Choroid plexus epithelial cell (primary cell): ENCODE measurements around the gene LRRC59.

ENCODE experiments used
- DNase-seq: peaks from one replicate; pipeline ENCODE4 v3.0.0-alpha.2; 2010; ENCODE audit warnings: low read depth
- H3K4me3 ChIP-seq: 2 replicates; pipeline ENCODE4 v1.5.1; 2011; ENCODE audit warnings: low read depth, mild to moderate bottlenecking, control low read depth, low read length, moderate library complexity
- TF ChIP-seq, protein P1 (sequence below): conservative IDR thresholded peaks from 2 replicates; pipeline ENCODE4 v1.5.1; 2011; ENCODE audit warnings: low read depth, mild to moderate bottlenecking, control low read depth, inconsistent platforms, low read length, moderate library complexity

LRRC59 gene

DNA sequence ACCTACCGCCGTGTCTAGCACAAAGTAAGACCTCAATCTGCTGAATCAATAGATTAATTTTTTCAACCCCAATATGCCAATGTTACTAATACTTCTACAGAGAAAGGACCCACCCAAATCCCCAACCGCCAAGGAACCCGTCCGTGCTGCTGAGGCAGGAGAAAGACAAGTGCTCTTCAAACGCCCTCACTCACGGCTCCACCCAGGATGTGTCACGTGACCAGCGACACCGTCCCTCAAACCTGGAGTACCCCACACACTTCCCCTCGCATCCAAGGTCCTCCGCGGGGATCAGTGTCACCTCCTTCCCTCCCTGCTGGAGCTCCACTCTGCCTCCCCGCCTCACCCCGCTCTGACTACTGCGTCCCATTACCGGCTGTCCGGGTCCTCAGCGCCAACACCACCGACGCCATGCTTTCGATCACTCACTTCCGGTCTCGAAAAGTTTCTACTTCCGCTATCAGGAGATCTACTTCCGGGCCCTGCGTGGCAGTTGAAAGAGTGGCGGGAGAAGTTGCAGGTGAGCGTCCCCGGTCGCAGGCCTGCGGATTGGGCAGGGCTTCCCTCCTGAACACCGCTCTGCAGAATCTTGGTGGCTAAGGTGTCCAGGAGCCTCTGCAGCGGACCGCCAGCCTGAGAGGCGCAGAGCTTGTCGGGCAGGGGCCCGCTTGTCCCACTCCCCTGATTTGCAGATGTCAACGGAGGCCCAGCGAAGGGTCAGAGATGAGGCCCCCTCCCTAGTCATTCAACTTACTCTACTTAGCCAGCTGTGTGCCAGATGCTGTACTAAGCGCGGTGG, 24.4 kb downstream of the LRRC59 start, which contains the start of the genes EME1 and MRPL27:
TSS of gene EME1 (plus strand) at position 472 of the 799 bp plus-strand sequence. CDS start 1,980 bp downstream, outside the sequence.
TSS of gene MRPL27 (minus strand) at position 427 of the 799 bp plus-strand sequence. CDS start at position 413, 14 bp downstream.
- TF ChIP-seq, protein P1, sequence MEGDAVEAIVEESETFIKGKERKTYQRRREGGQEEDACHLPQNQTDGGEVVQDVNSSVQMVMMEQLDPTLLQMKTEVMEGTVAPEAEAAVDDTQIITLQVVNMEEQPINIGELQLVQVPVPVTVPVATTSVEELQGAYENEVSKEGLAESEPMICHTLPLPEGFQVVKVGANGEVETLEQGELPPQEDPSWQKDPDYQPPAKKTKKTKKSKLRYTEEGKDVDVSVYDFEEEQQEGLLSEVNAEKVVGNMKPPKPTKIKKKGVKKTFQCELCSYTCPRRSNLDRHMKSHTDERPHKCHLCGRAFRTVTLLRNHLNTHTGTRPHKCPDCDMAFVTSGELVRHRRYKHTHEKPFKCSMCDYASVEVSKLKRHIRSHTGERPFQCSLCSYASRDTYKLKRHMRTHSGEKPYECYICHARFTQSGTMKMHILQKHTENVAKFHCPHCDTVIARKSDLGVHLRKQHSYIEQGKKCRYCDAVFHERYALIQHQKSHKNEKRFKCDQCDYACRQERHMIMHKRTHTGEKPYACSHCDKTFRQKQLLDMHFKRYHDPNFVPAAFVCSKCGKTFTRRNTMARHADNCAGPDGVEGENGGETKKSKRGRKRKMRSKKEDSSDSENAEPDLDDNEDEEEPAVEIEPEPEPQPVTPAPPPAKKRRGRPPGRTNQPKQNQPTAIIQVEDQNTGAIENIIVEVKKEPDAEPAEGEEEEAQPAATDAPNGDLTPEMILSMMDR: no peak
- H3K4me3 ChIP-seq: peak within 1 kb of the TSS; percentile 100
- DNase-seq: peak; percentile 86

DNA sequence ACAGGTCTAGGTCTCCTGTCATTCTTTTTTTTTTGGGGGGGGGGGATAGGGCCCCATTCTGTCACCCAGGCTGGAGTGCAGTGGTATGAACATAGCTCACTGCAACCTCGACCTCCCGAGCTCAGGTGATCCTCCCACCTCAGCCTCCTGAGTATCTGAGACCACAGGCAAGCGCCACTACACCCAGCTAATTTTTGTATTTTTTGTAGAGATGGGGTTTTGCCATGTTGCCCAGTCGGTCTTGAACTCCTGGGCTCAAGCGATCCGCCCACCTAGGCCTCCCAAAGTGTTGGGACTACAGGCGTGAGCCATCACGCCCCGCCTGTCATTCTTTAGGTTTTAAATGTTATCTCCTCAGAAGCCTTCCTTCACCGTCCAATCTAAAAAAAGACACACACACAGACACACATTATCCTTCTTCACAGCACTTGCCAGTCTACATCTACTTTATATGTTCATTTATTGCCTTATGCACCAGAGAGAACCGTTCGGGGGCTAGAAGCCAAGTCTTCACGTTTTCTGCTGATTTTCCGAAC, 25.0 kb downstream of the LRRC59 start:
- H3K4me3 ChIP-seq: peak overlapping the region; percentile 100
- DNase-seq: no peak
- TF ChIP-seq, protein P1: no peak

DNA sequence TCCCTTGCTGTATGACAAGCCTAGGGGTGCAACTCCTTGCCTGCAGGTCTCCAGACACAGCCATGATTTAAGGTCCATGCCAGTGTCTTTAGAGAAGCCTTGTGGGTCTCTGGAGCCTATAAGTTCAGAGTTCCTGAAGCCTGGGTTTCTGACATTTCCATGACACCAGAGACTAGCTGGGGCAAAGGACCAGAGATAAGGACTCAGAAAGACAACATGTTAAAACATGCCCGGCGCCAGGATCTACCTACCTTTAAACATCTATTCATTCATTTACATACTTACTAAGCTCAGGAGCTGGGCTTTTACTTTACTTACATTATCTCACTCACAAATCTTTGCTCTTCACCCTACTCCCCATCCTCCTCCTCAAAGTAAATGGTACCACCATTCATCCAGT, 25.8 kb downstream of the LRRC59 start:
- no peak for DNase-seq
- H3K4me3 ChIP-seq: no peak overlapping the region
- TF ChIP-seq, protein P1: no peak

DNA sequence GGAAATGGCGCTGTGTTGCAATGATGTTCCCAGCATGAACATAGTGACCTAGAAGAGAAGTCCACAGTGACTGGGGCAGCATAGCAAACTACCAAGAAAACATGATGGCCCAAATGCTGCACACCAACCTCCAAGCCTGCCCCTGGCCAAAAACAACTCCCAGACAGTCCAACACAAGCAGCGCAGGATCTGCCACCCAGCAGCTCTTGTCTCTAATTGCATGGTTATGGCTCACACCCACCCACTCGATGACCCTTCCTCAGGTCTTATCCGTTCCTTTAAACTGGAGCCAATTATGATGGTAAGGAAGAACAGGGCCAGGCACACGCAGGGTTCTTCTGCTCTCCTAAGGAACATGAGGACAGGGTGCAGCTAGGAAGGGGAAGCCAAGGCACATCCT, 27.3 kb downstream of the LRRC59 start:
- no peak for DNase-seq
- H3K4me3 ChIP-seq: no peak overlapping the region
- TF ChIP-seq, protein P1: no peak

DNA sequence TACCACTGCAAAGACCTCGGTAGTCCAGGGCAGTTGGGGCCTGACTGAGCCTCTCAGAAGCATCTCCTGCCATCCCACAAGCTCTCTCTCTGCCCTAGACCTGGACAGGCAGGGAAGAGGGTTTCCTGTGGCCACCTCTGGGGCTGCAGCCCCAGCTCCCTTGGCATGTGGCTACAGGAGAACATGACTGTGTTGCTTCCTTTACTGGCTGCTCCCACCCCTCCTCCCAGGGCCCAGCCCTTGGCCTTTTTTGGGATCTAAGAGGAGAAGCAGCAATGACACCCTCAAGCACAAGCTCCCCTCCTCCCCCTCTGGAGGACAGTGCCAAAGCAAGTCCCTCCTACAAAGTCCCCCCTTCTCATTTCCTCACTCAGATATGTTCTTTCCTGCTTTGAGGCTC, 29.9 kb downstream of the LRRC59 start:
- no peak for DNase-seq
- no peak overlapping the region for H3K4me3 ChIP-seq
- TF ChIP-seq, protein P1: no peak

DNA sequence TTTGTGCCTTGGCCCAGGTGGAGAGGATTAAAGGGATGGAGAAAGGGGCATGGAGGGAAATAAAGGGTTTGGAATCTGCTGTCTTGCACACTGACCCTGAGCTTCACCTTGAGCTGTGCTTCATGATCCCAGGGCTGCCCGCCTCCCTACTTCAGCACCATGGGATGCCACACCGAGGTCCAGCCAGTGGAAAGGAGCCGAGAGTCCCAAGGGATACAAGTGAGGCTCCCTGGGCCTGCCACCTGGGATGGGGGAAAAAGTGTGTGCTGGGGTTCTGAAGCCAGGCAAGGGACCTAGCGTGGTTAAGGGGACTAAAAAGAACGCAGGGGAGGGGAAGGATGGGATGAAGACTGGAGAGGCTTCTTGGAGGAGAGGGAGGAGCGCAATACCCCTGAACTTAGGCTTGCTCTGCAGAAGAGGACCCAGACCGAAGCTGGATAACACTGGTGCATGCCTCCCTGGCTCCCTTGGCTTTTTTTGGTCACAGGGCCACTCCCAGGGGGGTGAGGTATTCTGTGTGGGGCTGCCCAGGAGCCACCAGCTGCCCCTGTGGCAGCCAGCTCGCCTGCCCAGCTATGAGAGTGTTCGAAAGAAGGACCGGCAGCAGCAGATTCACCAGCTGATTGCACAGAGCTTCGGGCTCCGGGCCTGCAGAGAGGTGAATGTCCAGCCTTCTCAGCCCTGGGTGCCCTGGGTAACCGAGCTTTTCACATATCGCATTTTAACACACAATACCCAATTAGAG, 31.5 kb downstream of the LRRC59 start:
- TF ChIP-seq, protein P1: no peak
- H3K4me3 ChIP-seq: no peak overlapping the region
- DNase-seq: no peak
